HepG2 (cell line): Measurements from ENCODE around the gene CTRB2. TPM values are rescaled to one million over a fixed set of nuclear protein-coding genes. Genes with fewer than 3 reads are reported as not detected.

Experiments used
- ATF7-NPFF ChIP-seq: sonication (generic); formaldehyde crosslinking; IDR thresholded peaks from 2 replicates; pipeline ENCODE4 v1.8.1; 2023; ENCODE audit warnings: mild to moderate bottlenecking, low read depth, missing genetic modification reagents, moderate library complexity
- CREM ChIP-seq, 2 experiments: sonication (generic) in 1 of 2; formaldehyde crosslinking in 1 of 2; IDR thresholded peaks; 2 replicates each; pipeline versions ENCODE4 v1.4.0 to v1.6.1; 2016 to 2020; ENCODE audit warnings: antibody characterized with exemption in 1 of 2, mild to moderate bottlenecking in 1 of 2, missing genetic modification reagents in 1 of 2
- CTCF ChIP-seq: sonication (generic); formaldehyde crosslinking; IDR thresholded peaks from 2 replicates; pipeline ENCODE4 v1.5.0; 2020; ENCODE audit warnings: mild to moderate bottlenecking, missing genetic modification reagents, moderate library complexity
- HBP1 ChIP-seq: IDR thresholded peaks from 2 replicates; pipeline ENCODE4 v1.6.1; 2016; ENCODE audit warnings: low read depth, control low read depth
- NR2F1 ChIP-seq, 2 experiments: fragments of 450-650 bp in 1 of 2; formaldehyde crosslinking in 1 of 2; IDR thresholded peaks; 2 replicates each; pipeline versions ENCODE4 v1.5.0 to v1.6.1; 2016 to 2020; ENCODE audit warnings: mild to moderate bottlenecking in 1 of 2, missing compliant biosample characterization in 1 of 2, missing genetic modification reagents in 1 of 2, moderate library complexity in 1 of 2
- STAG1 ChIP-seq: sonication (generic); formaldehyde crosslinking; IDR thresholded peaks from 2 replicates; pipeline ENCODE4 v1.4.0; 2020; ENCODE audit warnings: missing genetic modification reagents
- TIGD3 ChIP-seq: sonication (generic); formaldehyde crosslinking; IDR thresholded peaks from 2 replicates; pipeline ENCODE4 v1.5.1; 2020; ENCODE audit warnings: mild to moderate bottlenecking, missing genetic modification reagents, borderline replicate concordance
- ZBTB3 ChIP-seq: sonication (generic); formaldehyde crosslinking; IDR thresholded peaks from 2 replicates; pipeline ENCODE4 v1.4.0; 2020; ENCODE audit warnings: low read depth, mild to moderate bottlenecking, moderate library complexity, missing genetic modification reagents, borderline replicate concordance
- ZBTB33 ChIP-seq: sonication (generic); formaldehyde crosslinking; IDR thresholded peaks from 2 replicates; pipeline ENCODE4 v1.4.0; 2020; ENCODE audit warnings: missing genetic modification reagents
- ZBTB8A ChIP-seq: sonication (generic); formaldehyde crosslinking; IDR thresholded peaks from 2 replicates; pipeline ENCODE4 v1.4.0; 2020; ENCODE audit warnings: mild to moderate bottlenecking, low read depth, missing genetic modification reagents, borderline replicate concordance
- ZNF383 ChIP-seq: sonication (generic); formaldehyde crosslinking; IDR thresholded peaks from 2 replicates; pipeline ENCODE4 v1.4.0; 2020; ENCODE audit warnings: missing genetic modification reagents, mild to moderate bottlenecking, borderline replicate concordance
- ZNF513 ChIP-seq: sonication (generic); formaldehyde crosslinking; conservative IDR thresholded peaks from 2 replicates; pipeline ENCODE4 v1.5.0; 2020; ENCODE audit warnings: missing genetic modification reagents
- ZNF766 ChIP-seq: sonication (generic); formaldehyde crosslinking; IDR thresholded peaks from 2 replicates; pipeline ENCODE4 v1.5.0; 2020; ENCODE audit warnings: missing genetic modification reagents, borderline replicate concordance
- polyA plus RNA-seq, 8 experiments: library from polyadenylated mRNA; depleted of rRNA in 3 of 8; stranded (reverse) in 7 of 8; unstranded in 1 of 8; fragments of >200 nt; fragmentation: Illumina TruSeq in 4 of 8; extraction: Trizol in 4 of 8; gene quantifications; 2 replicates each; pipeline versions ENCODE4 v1.2.1 to v1.2.3, GENCODE V29; 2011 to 2016; ENCODE audit warnings: low read depth in 4 of 8, missing spikeins in 1 of 8, mixed read lengths in 1 of 8; ENCODE audit not compliant: insufficient read depth in 1 of 8
- total RNA-seq, 5 experiments: library from RNA; depleted of rRNA; stranded (reverse); fragments of >200 nt; fragmentation: Illumina TruSeq; extraction: Trizol; gene quantifications; 2 replicates each; pipeline ENCODE4 v1.2.3, GENCODE V29; 2016; ENCODE audit warnings: low read depth in 1 of 5

Gene CTRB2
- total and polyA plus RNA-seq, 2 of the 13 experiments (the other 11 are each of a cell fraction or from before 2014, with no cell fraction given), result 0.13 TPM; not detected in 1

GRCh38 chr16:75197522-75198134 lies 9.3 kb downstream of the CTRB2 start (continued):
- TF ChIP-seq ZNF513 (CRISPR knock-in tag), result no peak
- TF ChIP-seq ZNF383 (CRISPR knock-in tag), result no peak
- no peak for TF ChIP-seq ZNF766 (CRISPR knock-in tag)
- no peak for TF ChIP-seq TIGD3
- TF ChIP-seq ZBTB3, result no peak
- peak; percentile 23; the same call in 1 of the 2 replicates for TF ChIP-seq ZBTB33
- no peak for TF ChIP-seq NR2F1 (CRISPR knock-in tag; IDR thresholded peaks at IDR 0.05)
- no peak for TF ChIP-seq HBP1 (CRISPR knock-in tag)
- TF ChIP-seq CTCF, result peak; percentile 43
- peak; percentile 37 for TF ChIP-seq STAG1 (CRISPR knock-in tag)
- no peak for TF ChIP-seq ATF7-NPFF (CRISPR knock-in tag)
- TF ChIP-seq CREM (IDR thresholded peaks at IDR 0.05), result no peak
- no peak for TF ChIP-seq CREM (CRISPR knock-in tag; IDR thresholded peaks at IDR 0.05)
- TF ChIP-seq ZBTB8A (CRISPR knock-in tag), result no peak
